H1 (cell line): ENCODE results near the gene OGFOD3. TPM values are rescaled to one million over a fixed set of nuclear protein-coding genes. Genes with fewer than 3 reads are reported as not detected.
A peak's percentile ranks its signal among the peaks of the same experiment; 100 is the strongest.
"Not testable (repeated sequence)": the region's sequence is repeated elsewhere in the genome, so short reads cannot be mapped to it uniquely, and the experiment has no call there.

Source experiments
- CTCF ChIA-PET: fragments of 300-600 bp; sonication (Branson Sonifier 250); formaldehyde crosslinking; loops from one replicate; lab custom pipeline; 2021; ENCODE audit not compliant: partially characterized antibody; lab: Charles Lee
- POLR2A ChIA-PET: fragments of 300-600 bp; sonication (Branson Sonifier 250); formaldehyde crosslinking; loops from one replicate; lab custom pipeline; 2021; ENCODE audit warnings: inconsistent platforms; ENCODE audit not compliant: partially characterized antibody; lab: Charles Lee
- DNase-seq, 2 experiments: peaks; one replicate each; pipeline versions ENCODE4 v3.0.0 to v3.0.0-alpha.2; 2010 to 2022; ENCODE audit warnings: low spot score in 2 of 2, low read depth in 1 of 2, mixed read lengths in 1 of 2
- FAIRE-seq: peaks from 2 replicates; lab custom pipeline; 2011; peaks lifted over from hg19 to GRCh38; lab: Jason Lieb, UNC
- H2AFZ ChIP-seq: 2 replicates; pipeline ENCODE4 v1.8.1; 2012; ENCODE audit warnings: low read length, inconsistent platforms
- H2AK5ac ChIP-seq: 2 replicates; pipeline ENCODE4 v1.6.1; 2013; ENCODE audit warnings: low read depth, low read length
- H2BK120ac ChIP-seq: replicated peaks from 2 replicates; pipeline ENCODE3; 2013; ENCODE audit warnings: low read depth, low read length, inconsistent platforms
- H2BK12ac ChIP-seq: 2 replicates; pipeline ENCODE4 v1.6.1; 2013; ENCODE audit warnings: low read depth, low read length
- H2BK15ac ChIP-seq: 2 replicates; pipeline ENCODE4 v1.6.1; 2013; ENCODE audit warnings: low read length
- H2BK20ac ChIP-seq: 2 replicates; pipeline ENCODE4 v1.6.1; 2013; ENCODE audit warnings: low read length
- H2BK5ac ChIP-seq: 2 replicates; pipeline ENCODE4 v1.6.1; 2013; ENCODE audit warnings: low read depth, low read length
- H3K14ac ChIP-seq: 2 replicates; pipeline ENCODE4 v1.6.1; 2013; ENCODE audit warnings: inconsistent platforms; ENCODE audit not compliant: insufficient read length
- H3K18ac ChIP-seq: 2 replicates; pipeline ENCODE4 v1.6.1; 2013; ENCODE audit warnings: low read length; ENCODE audit errors: extremely low read depth
- H3K23ac ChIP-seq: 2 replicates; pipeline ENCODE4 v1.6.1; 2013; ENCODE audit warnings: inconsistent platforms; ENCODE audit not compliant: insufficient read length
- H3K23me2 ChIP-seq: 2 replicates; pipeline ENCODE4 v1.6.1; 2013; ENCODE audit warnings: low read depth, low read length
- H3K27ac ChIP-seq: 2 replicates; pipeline ENCODE4 v1.6.1; 2011; ENCODE audit warnings: low read depth, low read length, inconsistent platforms
- H3K27me3 ChIP-seq, 4 experiments: replicated peaks in 1 of 4; 1 replicate in 1 of 4; 2 replicates in 3 of 4; pipeline versions ENCODE4 v1.6.1 to v1.8.1; 2011 to 2013; ENCODE audit warnings: low read length in 3 of 4, mild to moderate bottlenecking in 3 of 4, inconsistent platforms in 2 of 4, mixed read lengths in 2 of 4, moderate library complexity in 1 of 4; ENCODE audit not compliant: control insufficient read depth in 3 of 4, insufficient read depth in 3 of 4; ENCODE audit errors: extremely low read depth in 1 of 4
- H3K36me3 ChIP-seq, 4 experiments: 2 replicates each; pipeline versions ENCODE4 v1.6.1 to v1.8.1; 2011 to 2013; ENCODE audit warnings: mild to moderate bottlenecking in 4 of 4, low read length in 3 of 4, moderate library complexity in 2 of 4, control low read depth in 1 of 4, inconsistent platforms in 1 of 4; ENCODE audit not compliant: insufficient read depth in 4 of 4, control insufficient read depth in 2 of 4
- H3K4ac ChIP-seq: replicated peaks from 2 replicates; pipeline ENCODE3; 2013; ENCODE audit warnings: low read length, low read depth, mixed read lengths, inconsistent platforms; ENCODE audit not compliant: insufficient read length
- H3K4me1 ChIP-seq, 4 experiments: replicated peaks in 1 of 4; 1 replicate in 1 of 4; 2 replicates in 3 of 4; pipeline versions ENCODE4 v1.6.1 to v1.8.1; 2011 to 2013; ENCODE audit warnings: low read length in 3 of 4, inconsistent platforms in 2 of 4, mixed read lengths in 1 of 4; ENCODE audit not compliant: insufficient read depth in 4 of 4, control insufficient read depth in 3 of 4
- H3K4me2 ChIP-seq, 2 experiments: 2 replicates each; pipeline versions ENCODE4 v1.6.1 to v1.8.1; 2011 to 2013; ENCODE audit warnings: low read depth in 2 of 2, low read length in 2 of 2, control low read depth in 1 of 2, inconsistent platforms in 1 of 2, mild to moderate bottlenecking in 1 of 2; ENCODE audit not compliant: insufficient read depth in 1 of 2
- H3K4me3 ChIP-seq, 4 experiments: fragments of 200-600, 300-600 bp in 1 of 4; sonication (generic), shearing (Covaris generic), sonication (Bioruptor Twin) in 1 of 4; 2 replicates each; pipeline versions ENCODE4 v1.5.1 to v1.8.1; 2011 to 2016; ENCODE audit warnings: low read length in 4 of 4, low read depth in 3 of 4, control low read depth in 2 of 4, inconsistent platforms in 2 of 4, mild to moderate bottlenecking in 2 of 4, mixed read lengths in 1 of 4, moderate library complexity in 1 of 4; ENCODE audit not compliant: insufficient read depth in 2 of 4; ENCODE audit errors: extremely low read depth in 1 of 4
- H3K56ac ChIP-seq: replicated peaks from 2 replicates; pipeline ENCODE3; 2013; ENCODE audit warnings: low read depth, mild to moderate bottlenecking, mixed read lengths, low read length, inconsistent platforms; ENCODE audit not compliant: insufficient read length
- H3K79me1 ChIP-seq: 2 replicates; pipeline ENCODE4 v1.6.1; 2013; ENCODE audit warnings: low read depth, low read length, control low read depth
- H3K79me2 ChIP-seq, 2 experiments: 2 replicates each; pipeline versions ENCODE4 v1.6.1 to v1.8.1; 2012 to 2013; ENCODE audit warnings: low read length in 2 of 2, mild to moderate bottlenecking in 2 of 2, inconsistent platforms in 1 of 2; ENCODE audit not compliant: insufficient read depth in 2 of 2, control insufficient read depth in 1 of 2
- H3K9ac ChIP-seq, 4 experiments: replicated peaks in 1 of 4; 1 replicate in 1 of 4; 2 replicates in 3 of 4; pipeline versions ENCODE4 v1.6.1 to v1.8.1; 2011 to 2013; ENCODE audit warnings: low read depth in 3 of 4, low read length in 3 of 4, control low read depth in 2 of 4, mild to moderate bottlenecking in 2 of 4, moderate library complexity in 2 of 4, inconsistent platforms in 1 of 4; ENCODE audit errors: extremely low read depth in 1 of 4
- H3K9me3 ChIP-seq, 2 experiments: 2 replicates each; pipeline versions ENCODE4 v1.6.1 to v1.8.1; 2012 to 2013; ENCODE audit warnings: mild to moderate bottlenecking in 2 of 2, moderate library complexity in 2 of 2, control low read depth in 1 of 2, inconsistent platforms in 1 of 2, low read depth in 1 of 2, low read length in 1 of 2, mixed read lengths in 1 of 2; ENCODE audit not compliant: insufficient read depth in 2 of 2
- H4K20me1 ChIP-seq, 2 experiments: replicated peaks in 1 of 2; 2 replicates each; pipeline versions ENCODE3 to v1.8.1; 2011 to 2013; ENCODE audit warnings: inconsistent platforms in 2 of 2, low read length in 2 of 2, mild to moderate bottlenecking in 1 of 2; ENCODE audit not compliant: insufficient read depth in 2 of 2, control insufficient read depth in 1 of 2
- H4K5ac ChIP-seq: 2 replicates; pipeline ENCODE4 v1.6.1; 2013; ENCODE audit warnings: low read length, low read depth, mixed read lengths, inconsistent platforms; ENCODE audit not compliant: insufficient read length
- H4K8ac ChIP-seq: 2 replicates; pipeline ENCODE4 v1.8.0; 2013; ENCODE audit warnings: mild to moderate bottlenecking, moderate library complexity, low read length, inconsistent platforms; ENCODE audit not compliant: insufficient read depth; ENCODE audit errors: extremely low read depth
- H4K91ac ChIP-seq: replicated peaks from 2 replicates; pipeline ENCODE3; 2013; ENCODE audit warnings: low read length, mixed read lengths, inconsistent platforms; ENCODE audit not compliant: insufficient read length
- HDAC2 ChIP-seq, 2 experiments: fragments of 300-600 bp in 1 of 2; sonication (generic) in 1 of 2; IDR thresholded peaks; 2 replicates each; pipeline ENCODE4 v1.6.1; 2011 to 2012; ENCODE audit warnings: low read depth in 2 of 2, low read length in 2 of 2, mild to moderate bottlenecking in 2 of 2, moderate library complexity in 2 of 2, borderline replicate concordance in 1 of 2, inconsistent platforms in 1 of 2
- WGBS, 2 experiments: shearing (Covaris generic) in 1 of 2; methylation state at CpG; one replicate each; pipeline versions ENCODE4 v1.1.6 to v1.1.7; 2013 to 2015; ENCODE audit warnings: low lambda C conversion rate in 2 of 2, mixed read lengths in 2 of 2, inconsistent platforms in 1 of 2, low coverage in 1 of 2, missing lambda C conversion rate in 1 of 2; ENCODE audit not compliant: insufficient replicate concordance in 2 of 2, insufficient coverage in 1 of 2, insufficient read length in 1 of 2; ENCODE audit errors: extremely low coverage in 1 of 2, missing lambda C conversion rate in 1 of 2; 5-methylcytosine and 5-hydroxymethylcytosine counted together
- polyA plus RNA-seq, 7 experiments: library from polyadenylated mRNA; depleted of rRNA in 3 of 7; stranded (reverse) in 5 of 7; unstranded in 2 of 7; fragments of >200 nt in 5 of 7; fragments of 200-250 nt in 2 of 7; gene quantifications; 1 replicate in 5 of 7; 2 replicates in 1 of 7; 4 replicates in 1 of 7; pipeline versions ENCODE4 v1.2.1 to v1.2.3, GENCODE V29; 2011 to 2013; ENCODE audit warnings: missing spikeins in 2 of 7, mixed read lengths in 2 of 7
- total RNA-seq: library from RNA; stranded (reverse); fragmentation: NEBNext Ultra II Directional; extraction: Animal tissue kit (Norgen Biotek cat#: 25700); gene quantifications from 2 replicates; pipeline ENCODE4 v1.2.1, GENCODE V29; 2021

Gene OGFOD3
- total and polyA plus RNA-seq, 2 of the 8 experiments (the other 6 are each of a cell fraction or from before 2014, with no cell fraction given), result 21.1 to 21.8 TPM

DNA sequence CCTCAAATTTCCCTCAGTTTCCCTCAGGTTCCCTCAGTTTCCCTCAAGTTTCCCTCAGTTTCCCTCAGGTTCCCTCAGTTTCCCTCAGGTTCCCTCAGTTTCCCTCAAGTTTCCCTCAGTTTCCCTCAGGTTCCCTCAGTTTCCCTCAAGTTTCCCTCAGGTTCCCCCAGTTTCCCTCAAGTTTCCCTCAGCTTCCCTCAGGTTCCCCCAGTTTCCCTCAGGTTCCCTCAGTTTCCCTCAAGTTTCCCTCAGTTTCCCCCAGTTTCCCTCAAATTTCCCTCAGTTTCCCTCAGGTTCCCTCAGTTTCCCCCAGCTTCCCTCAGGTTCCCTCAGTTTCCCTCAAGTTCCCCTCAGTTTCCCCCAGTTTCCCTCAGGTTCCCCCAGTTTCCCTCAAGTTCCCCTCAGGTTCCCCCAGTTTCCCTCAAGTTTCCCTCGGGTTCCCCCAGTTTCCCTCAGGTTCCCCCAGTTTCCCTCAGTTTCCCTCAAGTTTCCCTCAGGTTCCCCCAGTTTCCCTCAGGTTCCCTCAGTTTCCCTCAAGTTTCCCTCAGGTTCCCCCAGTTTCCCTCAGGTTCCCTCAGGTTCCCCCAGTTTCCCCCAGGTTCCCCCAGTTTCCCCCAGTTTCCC is 58.8 kb downstream of the OGFOD3 start:
- H3K56ac ChIP-seq, H2BK12ac ChIP-seq, H4K5ac ChIP-seq, H3K36me3 ChIP-seq, H2BK5ac ChIP-seq, H4K91ac ChIP-seq, H3K9me3 ChIP-seq, H3K9ac ChIP-seq, H3K4ac ChIP-seq, CTCF ChIA-PET, H4K20me1 ChIP-seq, H3K23ac ChIP-seq, H4K8ac ChIP-seq, H3K18ac ChIP-seq, H3K27ac ChIP-seq, H3K79me2 ChIP-seq, H3K27me3 ChIP-seq, H3K4me3 ChIP-seq, H2BK120ac ChIP-seq, H3K14ac ChIP-seq, H3K79me1 ChIP-seq, H3K4me2 ChIP-seq, H3K23me2 ChIP-seq, H2BK15ac ChIP-seq, DNase-seq, H2AFZ ChIP-seq, H2BK20ac ChIP-seq: not testable (repeated sequence)
- TF ChIP-seq HDAC2 (IDR thresholded peaks at IDR 0.05; ENCODE audit: borderline replicate concordance in 1 of 2, low read depth in 2 of 2, low read length in 2 of 2), result peak in 1 of 2 experiments; percentile 57; a peak in 1 of 4 replicates
- Histone ChIP-seq H2AK5ac (peak overlapping the region; percentile 53; the same call in 1 of the 2 replicates), H3K4me1 (peaks cover 0 to 11% (median 5%) of the 10 kb centered on the region in 4 experiments; a peak in 6 of 7 replicates)
- FAIRE-seq, result peak; percentile 13
- POLR2A ChIA-PET, result interaction anchor here (0.7 kb wide), 1 partner anchor 41 kb away, joined by 3 read pairs; no protein-coding TSS in a partner anchor
- WGBS, 2 experiments, result 78% methylated on average over 1 of the region's 1 CpG; no CpG with 5 or more reads in 1 of the 2 experiments
